ENCODE measurements around the gene MORC1.

DNA sequence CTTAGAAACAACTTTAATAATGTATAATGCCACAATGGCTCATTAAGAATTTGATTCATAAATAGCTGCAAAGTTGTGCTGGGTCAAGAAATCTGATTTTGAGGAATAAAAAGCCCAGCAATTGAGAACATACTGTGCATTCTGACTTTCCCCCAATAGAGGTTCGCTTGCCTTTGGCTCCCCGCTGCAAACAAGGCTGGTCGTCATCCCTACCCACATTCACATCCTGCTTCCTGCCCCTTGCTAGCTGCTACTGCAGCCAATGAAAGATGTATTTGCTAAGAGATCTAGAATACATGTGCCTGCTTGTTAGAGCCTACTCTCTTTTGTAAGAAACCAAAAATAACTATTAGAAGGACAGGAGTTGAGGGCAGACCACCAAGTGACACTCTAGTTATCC, 112.5 kb downstream of the MORC1 start:
- TF ChIP-seq, protein P1, sequence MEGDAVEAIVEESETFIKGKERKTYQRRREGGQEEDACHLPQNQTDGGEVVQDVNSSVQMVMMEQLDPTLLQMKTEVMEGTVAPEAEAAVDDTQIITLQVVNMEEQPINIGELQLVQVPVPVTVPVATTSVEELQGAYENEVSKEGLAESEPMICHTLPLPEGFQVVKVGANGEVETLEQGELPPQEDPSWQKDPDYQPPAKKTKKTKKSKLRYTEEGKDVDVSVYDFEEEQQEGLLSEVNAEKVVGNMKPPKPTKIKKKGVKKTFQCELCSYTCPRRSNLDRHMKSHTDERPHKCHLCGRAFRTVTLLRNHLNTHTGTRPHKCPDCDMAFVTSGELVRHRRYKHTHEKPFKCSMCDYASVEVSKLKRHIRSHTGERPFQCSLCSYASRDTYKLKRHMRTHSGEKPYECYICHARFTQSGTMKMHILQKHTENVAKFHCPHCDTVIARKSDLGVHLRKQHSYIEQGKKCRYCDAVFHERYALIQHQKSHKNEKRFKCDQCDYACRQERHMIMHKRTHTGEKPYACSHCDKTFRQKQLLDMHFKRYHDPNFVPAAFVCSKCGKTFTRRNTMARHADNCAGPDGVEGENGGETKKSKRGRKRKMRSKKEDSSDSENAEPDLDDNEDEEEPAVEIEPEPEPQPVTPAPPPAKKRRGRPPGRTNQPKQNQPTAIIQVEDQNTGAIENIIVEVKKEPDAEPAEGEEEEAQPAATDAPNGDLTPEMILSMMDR (IDR thresholded peaks at IDR 0.05), result no peak
- TF ChIP-seq POLR2AphosphoS5 (IDR thresholded peaks at IDR 0.05; ENCODE audit: low read depth, low read length) (no peak), SIN3A (IDR thresholded peaks at IDR 0.05; ENCODE audit: borderline replicate concordance, insufficient read depth, low read depth, low read length) (no peak), TCF7L2 (IDR thresholded peaks at IDR 0.05; ENCODE audit: low read depth, low read length) (no peak)
- TF ChIP-seq, protein P2, sequence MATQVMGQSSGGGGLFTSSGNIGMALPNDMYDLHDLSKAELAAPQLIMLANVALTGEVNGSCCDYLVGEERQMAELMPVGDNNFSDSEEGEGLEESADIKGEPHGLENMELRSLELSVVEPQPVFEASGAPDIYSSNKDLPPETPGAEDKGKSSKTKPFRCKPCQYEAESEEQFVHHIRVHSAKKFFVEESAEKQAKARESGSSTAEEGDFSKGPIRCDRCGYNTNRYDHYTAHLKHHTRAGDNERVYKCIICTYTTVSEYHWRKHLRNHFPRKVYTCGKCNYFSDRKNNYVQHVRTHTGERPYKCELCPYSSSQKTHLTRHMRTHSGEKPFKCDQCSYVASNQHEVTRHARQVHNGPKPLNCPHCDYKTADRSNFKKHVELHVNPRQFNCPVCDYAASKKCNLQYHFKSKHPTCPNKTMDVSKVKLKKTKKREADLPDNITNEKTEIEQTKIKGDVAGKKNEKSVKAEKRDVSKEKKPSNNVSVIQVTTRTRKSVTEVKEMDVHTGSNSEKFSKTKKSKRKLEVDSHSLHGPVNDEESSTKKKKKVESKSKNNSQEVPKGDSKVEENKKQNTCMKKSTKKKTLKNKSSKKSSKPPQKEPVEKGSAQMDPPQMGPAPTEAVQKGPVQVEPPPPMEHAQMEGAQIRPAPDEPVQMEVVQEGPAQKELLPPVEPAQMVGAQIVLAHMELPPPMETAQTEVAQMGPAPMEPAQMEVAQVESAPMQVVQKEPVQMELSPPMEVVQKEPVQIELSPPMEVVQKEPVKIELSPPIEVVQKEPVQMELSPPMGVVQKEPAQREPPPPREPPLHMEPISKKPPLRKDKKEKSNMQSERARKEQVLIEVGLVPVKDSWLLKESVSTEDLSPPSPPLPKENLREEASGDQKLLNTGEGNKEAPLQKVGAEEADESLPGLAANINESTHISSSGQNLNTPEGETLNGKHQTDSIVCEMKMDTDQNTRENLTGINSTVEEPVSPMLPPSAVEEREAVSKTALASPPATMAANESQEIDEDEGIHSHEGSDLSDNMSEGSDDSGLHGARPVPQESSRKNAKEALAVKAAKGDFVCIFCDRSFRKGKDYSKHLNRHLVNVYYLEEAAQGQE (IDR thresholded peaks at IDR 0.05; ENCODE audit: insufficient read depth in 1 of 2, low read depth in 2 of 2, low read length in 1 of 2), result no peak

Measured in Panc1 (cell line).